Activated CD8-positive, alpha-beta T cell treated with anti-CD3 and anti-CD28 coated beads for 36 hours (primary cell): ENCODE data around the gene TNNT2. TPM values are rescaled to one million over a fixed set of nuclear protein-coding genes. Genes with fewer than 3 reads are reported as not detected.

Experiments used
- total RNA-seq, 2 experiments: library from RNA; stranded (reverse); gene quantifications; one replicate each; pipeline ENCODE4 v1.2.3, GENCODE V29; 2021

The TNNT2 gene
- total RNA-seq, 2 experiments from 2014 or later = not detected

Other genes with a start within 250 kb of the TNNT2 start
- 10 to 100 TPM; 28.7 to 30.6 TPM for gene TMEM9, start 223.2 kb downstream of the TNNT2 start, total RNA-seq
- gene IGFN1, start 186.9 kb downstream of the TNNT2 start, total RNA-seq = not detected
- not detected for gene PKP1, start 94.2 kb downstream of the TNNT2 start, total RNA-seq
- gene LAD1, start 21.6 kb upstream of the TNNT2 start, total RNA-seq = not detected
- not detected for gene TNNI1, start 44.0 kb upstream of the TNNT2 start, total RNA-seq
- 1 to 10 TPM; 6.2 to 7.9 TPM for gene PHLDA3, start 91.5 kb upstream of the TNNT2 start, total RNA-seq
- 10 to 100 TPM; 55.3 to 56.2 TPM for gene CSRP1, start 129.4 kb upstream of the TNNT2 start, total RNA-seq
- 1 to 10 TPM; 1.6 to 2.1 TPM for gene NAV1, start 161.4 kb upstream of the TNNT2 start, total RNA-seq